Neural cell (in vitro differentiated cells): ENCODE data around the gene OR1J1. TPM values are rescaled to one million over a fixed set of nuclear protein-coding genes. Genes with fewer than 3 reads are reported as not detected.

Source experiments
- H2AFZ ChIP-seq: fragments of 200-600, 300-800 bp; sonication (generic), shearing (Covaris generic); 2 replicates; pipeline ENCODE4 v1.6.0; 2014; ENCODE audit warnings: low read depth, mild to moderate bottlenecking, antibody characterized with exemption, low read length, moderate library complexity
- H3F3A ChIP-seq: fragments of 200-600 bp; shearing (Covaris generic); 2 replicates; pipeline ENCODE4 v1.6.1; 2016; ENCODE audit warnings: mild to moderate bottlenecking, moderate library complexity, mixed read lengths, antibody characterized with exemption, low read length; ENCODE audit not compliant: insufficient read depth, poor library complexity, severe bottlenecking
- H3K27ac ChIP-seq: fragments of 200-600, 300-800 bp; sonication (generic), shearing (Covaris generic); 2 replicates; pipeline ENCODE4 v1.5.1; 2014; ENCODE audit warnings: mild to moderate bottlenecking, low read length, moderate library complexity
- H3K27me3 ChIP-seq: fragments of 300-800, 200-600 bp; sonication (generic), shearing (Covaris generic); 2 replicates; pipeline ENCODE4 v1.6.0; 2014; ENCODE audit warnings: mild to moderate bottlenecking, low read depth, low read length, moderate library complexity; ENCODE audit not compliant: insufficient read depth
- H3K36me3 ChIP-seq: fragments of 300-800, 200-600 bp; sonication (generic), shearing (Covaris generic); 2 replicates; pipeline ENCODE4 v1.5.1; 2014; ENCODE audit warnings: mild to moderate bottlenecking, antibody characterized with exemption, low read length, moderate library complexity; ENCODE audit not compliant: insufficient read depth
- H3K4me2 ChIP-seq: fragments of 300-800, 200-600 bp; sonication (generic), shearing (Covaris generic); 2 replicates; pipeline ENCODE4 v1.6.0; 2014; ENCODE audit warnings: mild to moderate bottlenecking, low read length
- H3K4me3 ChIP-seq: fragments of 300-800, 200-600 bp; sonication (generic), shearing (Covaris generic); 2 replicates; pipeline ENCODE4 v1.5.1; 2014; ENCODE audit warnings: mild to moderate bottlenecking, low read length, moderate library complexity
- H3K79me2 ChIP-seq: fragments of 200-600 bp; shearing (Covaris generic); replicated peaks from 2 replicates; pipeline ENCODE4 v1.6.0; 2014; ENCODE audit warnings: mild to moderate bottlenecking, low read length, moderate library complexity; ENCODE audit not compliant: insufficient read depth
- H3K9ac ChIP-seq: fragments of 300-800, 200-600 bp; sonication (generic), shearing (Covaris generic); 2 replicates; pipeline ENCODE4 v1.6.1; 2016; ENCODE audit warnings: mild to moderate bottlenecking, low read length, mixed read lengths
- H3K9me2 ChIP-seq: fragments of 200-600 bp; shearing (Covaris generic); 2 replicates; pipeline ENCODE4 v1.6.1; 2016; ENCODE audit warnings: mild to moderate bottlenecking, low read length, mixed read lengths; ENCODE audit not compliant: insufficient read depth
- H3K9me3 ChIP-seq: fragments of 200-600, 300-800 bp; sonication (generic), shearing (Covaris generic); 2 replicates; pipeline ENCODE4 v1.6.1; 2016; ENCODE audit warnings: mild to moderate bottlenecking, mixed run types, low read length, moderate library complexity, mixed read lengths
- H4K20me1 ChIP-seq: fragments of 200-600 bp; shearing (Covaris generic); 2 replicates; pipeline ENCODE4 v1.6.1; 2016; ENCODE audit warnings: mild to moderate bottlenecking, mixed run types; ENCODE audit not compliant: insufficient read depth
- EP300 ChIP-seq: fragments of 450-650 bp; conservative IDR thresholded peaks from 2 replicates; pipeline ENCODE4 v1.6.1; 2014; ENCODE audit warnings: antibody characterized with exemption, mild to moderate bottlenecking, moderate library complexity; ENCODE audit not compliant: poor library complexity, severe bottlenecking
- EZH2 ChIP-seq: fragments of 200-600, 300-800 bp; shearing (Covaris generic), sonication (generic); IDR thresholded peaks from 2 replicates; pipeline ENCODE4 v1.6.1; 2014; ENCODE audit warnings: antibody characterized with exemption, low read length, borderline replicate concordance, mild to moderate bottlenecking; ENCODE audit not compliant: insufficient read depth, poor library complexity, severe bottlenecking
- MXI1 ChIP-seq: fragments of 450-650 bp; conservative IDR thresholded peaks from 2 replicates; pipeline ENCODE4 v1.6.1; 2014; ENCODE audit warnings: antibody characterized with exemption, mild to moderate bottlenecking; ENCODE audit not compliant: poor library complexity, severe bottlenecking
- POLR2AphosphoS5 ChIP-seq: IDR thresholded peaks from 2 replicates; pipeline ENCODE4 v1.6.1; 2012
- RAD21 ChIP-seq: fragments of 450-650 bp; conservative IDR thresholded peaks from 2 replicates; pipeline ENCODE4 v1.6.1; 2014; ENCODE audit warnings: antibody characterized with exemption, mild to moderate bottlenecking, moderate library complexity
- REST ChIP-seq: IDR thresholded peaks from 2 replicates; pipeline ENCODE4 v1.6.1; 2012; ENCODE audit warnings: borderline replicate concordance
- SMC3 ChIP-seq: fragments of 450-650 bp; conservative IDR thresholded peaks from 2 replicates; pipeline ENCODE4 v1.6.1; 2014; ENCODE audit warnings: antibody characterized with exemption, mild to moderate bottlenecking, moderate library complexity; ENCODE audit not compliant: poor library complexity
- TAF1 ChIP-seq: IDR thresholded peaks from 2 replicates; pipeline ENCODE4 v1.6.1; 2012; ENCODE audit warnings: low read depth
- polyA plus RNA-seq: library from polyadenylated mRNA; depleted of rRNA; stranded (reverse); fragments of >200 nt; gene quantifications from 2 replicates; pipeline ENCODE4 v1.2.3, GENCODE V29; 2014
- TF ChIP-seq, protein P1 (sequence below): fragments of 450-650 bp; IDR thresholded peaks from 2 replicates; pipeline ENCODE4 v1.5.1; 2014; ENCODE audit warnings: antibody characterized with exemption, mild to moderate bottlenecking, moderate library complexity; ENCODE audit not compliant: poor library complexity, severe bottlenecking

Gene OR1J1
- polyA plus RNA-seq, 1 donor from 2014 or later: not detected

DNA sequence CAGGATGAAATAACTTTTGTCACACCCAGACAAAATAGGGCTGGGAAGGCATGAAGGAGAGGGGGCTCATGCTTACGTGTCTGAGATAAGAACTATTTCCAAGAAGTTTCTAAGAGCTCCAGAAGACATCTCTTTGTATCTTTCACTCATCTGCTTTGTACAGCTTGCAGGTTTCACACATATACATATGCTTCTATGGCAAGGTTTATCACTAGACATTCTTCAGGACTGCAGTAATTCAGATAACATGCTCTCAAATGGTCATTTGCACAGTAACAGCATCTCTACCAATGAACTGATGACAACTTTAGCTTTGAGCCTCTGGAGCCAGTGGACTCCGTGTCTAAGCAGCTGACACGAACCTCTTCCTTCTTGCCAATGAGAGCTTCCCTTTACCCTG, 3.2 kb downstream of the OR1J1 start:
- Histone ChIP-seq H3K27ac (no peak overlapping the region), H3K9ac (no peak overlapping the region), H3K36me3 (no peaks in the 10 kb centered on the region), H3K27me3 (peaks cover 7% of the 10 kb centered on the region), H2AFZ (no peak overlapping the region), H3K4me2 (no peak overlapping the region), H3F3A (no peaks in the 10 kb centered on the region), H4K20me1 (no peaks in the 10 kb centered on the region), H3K79me2 (no peaks in the 10 kb centered on the region), H3K9me3 (no peaks in the 10 kb centered on the region), H3K9me2 (no peaks in the 10 kb centered on the region), H3K4me3 (no peak overlapping the region)
- TF ChIP-seq MXI1 (no peak), TAF1 (no peak), EZH2 (no peak), POLR2AphosphoS5 (no peak), SMC3 (no peak), REST (no peak), EP300 (no peak), RAD21 (no peak)
- TF ChIP-seq, protein P1, sequence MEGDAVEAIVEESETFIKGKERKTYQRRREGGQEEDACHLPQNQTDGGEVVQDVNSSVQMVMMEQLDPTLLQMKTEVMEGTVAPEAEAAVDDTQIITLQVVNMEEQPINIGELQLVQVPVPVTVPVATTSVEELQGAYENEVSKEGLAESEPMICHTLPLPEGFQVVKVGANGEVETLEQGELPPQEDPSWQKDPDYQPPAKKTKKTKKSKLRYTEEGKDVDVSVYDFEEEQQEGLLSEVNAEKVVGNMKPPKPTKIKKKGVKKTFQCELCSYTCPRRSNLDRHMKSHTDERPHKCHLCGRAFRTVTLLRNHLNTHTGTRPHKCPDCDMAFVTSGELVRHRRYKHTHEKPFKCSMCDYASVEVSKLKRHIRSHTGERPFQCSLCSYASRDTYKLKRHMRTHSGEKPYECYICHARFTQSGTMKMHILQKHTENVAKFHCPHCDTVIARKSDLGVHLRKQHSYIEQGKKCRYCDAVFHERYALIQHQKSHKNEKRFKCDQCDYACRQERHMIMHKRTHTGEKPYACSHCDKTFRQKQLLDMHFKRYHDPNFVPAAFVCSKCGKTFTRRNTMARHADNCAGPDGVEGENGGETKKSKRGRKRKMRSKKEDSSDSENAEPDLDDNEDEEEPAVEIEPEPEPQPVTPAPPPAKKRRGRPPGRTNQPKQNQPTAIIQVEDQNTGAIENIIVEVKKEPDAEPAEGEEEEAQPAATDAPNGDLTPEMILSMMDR: no peak

DNA sequence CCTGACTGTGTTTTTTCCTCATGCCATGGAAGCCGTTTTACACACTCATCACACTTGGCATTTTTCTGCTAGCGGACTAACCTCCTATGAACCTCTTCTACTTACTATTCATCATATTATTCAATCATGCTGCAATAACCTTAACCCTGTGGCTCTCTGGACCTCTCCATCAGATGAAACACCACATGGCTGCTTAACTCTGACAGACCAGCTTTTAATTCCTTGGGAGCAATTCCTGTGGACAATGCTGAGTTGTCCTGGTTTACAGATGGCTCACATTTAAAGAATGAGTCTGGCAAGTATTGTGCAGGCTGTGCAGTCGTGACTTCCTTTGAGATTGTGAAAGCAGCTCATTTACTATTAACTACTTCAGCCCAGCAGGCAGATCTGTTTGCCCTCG, 9.0 kb downstream of the OR1J1 start:
- no peak overlapping the region for H3K4me2 ChIP-seq
- H3K9me3 ChIP-seq: no peaks in the 10 kb centered on the region
- no peaks in the 10 kb centered on the region for H4K20me1 ChIP-seq
- H3K36me3 ChIP-seq: no peaks in the 10 kb centered on the region
- no peak overlapping the region for H3K9ac ChIP-seq
- H3K27ac ChIP-seq: no peak overlapping the region
- H3F3A ChIP-seq: no peaks in the 10 kb centered on the region
- peaks cover 6% of the 10 kb centered on the region for H3K27me3 ChIP-seq
- no peak overlapping the region for H2AFZ ChIP-seq
- no peak overlapping the region for H3K4me3 ChIP-seq
- no peak for TF ChIP-seq RAD21
- TF ChIP-seq POLR2AphosphoS5: no peak
- no peak for TF ChIP-seq MXI1
- no peak for TF ChIP-seq REST
- no peak for TF ChIP-seq EZH2
- TF ChIP-seq EP300: no peak
- TF ChIP-seq SMC3: no peak
- TF ChIP-seq, protein P1: no peak
- no peak for TF ChIP-seq TAF1
- no peaks in the 10 kb centered on the region for H3K9me2 ChIP-seq
- H3K79me2 ChIP-seq: no peaks in the 10 kb centered on the region
